Neural cell (in vitro differentiated cells): ENCODE measurements around the gene WHAMM. TPM values are rescaled to one million over a fixed set of nuclear protein-coding genes. Genes with fewer than 3 reads are reported as not detected.

ENCODE experiments used
- H2AFZ ChIP-seq: fragments of 200-600, 300-800 bp; sonication (generic), shearing (Covaris generic); 2 replicates; pipeline ENCODE4 v1.6.0; 2014; ENCODE audit warnings: low read depth, mild to moderate bottlenecking, antibody characterized with exemption, low read length, moderate library complexity
- H3F3A ChIP-seq: fragments of 200-600 bp; shearing (Covaris generic); 2 replicates; pipeline ENCODE4 v1.6.1; 2016; ENCODE audit warnings: mild to moderate bottlenecking, moderate library complexity, mixed read lengths, antibody characterized with exemption, low read length; ENCODE audit not compliant: insufficient read depth, poor library complexity, severe bottlenecking
- H3K27ac ChIP-seq: fragments of 200-600, 300-800 bp; sonication (generic), shearing (Covaris generic); 2 replicates; pipeline ENCODE4 v1.5.1; 2014; ENCODE audit warnings: mild to moderate bottlenecking, low read length, moderate library complexity
- H3K27me3 ChIP-seq: fragments of 300-800, 200-600 bp; sonication (generic), shearing (Covaris generic); 2 replicates; pipeline ENCODE4 v1.6.0; 2014; ENCODE audit warnings: mild to moderate bottlenecking, low read depth, low read length, moderate library complexity; ENCODE audit not compliant: insufficient read depth
- H3K36me3 ChIP-seq: fragments of 300-800, 200-600 bp; sonication (generic), shearing (Covaris generic); 2 replicates; pipeline ENCODE4 v1.5.1; 2014; ENCODE audit warnings: mild to moderate bottlenecking, antibody characterized with exemption, low read length, moderate library complexity; ENCODE audit not compliant: insufficient read depth
- H3K4me2 ChIP-seq: fragments of 300-800, 200-600 bp; sonication (generic), shearing (Covaris generic); 2 replicates; pipeline ENCODE4 v1.6.0; 2014; ENCODE audit warnings: mild to moderate bottlenecking, low read length
- H3K4me3 ChIP-seq: fragments of 300-800, 200-600 bp; sonication (generic), shearing (Covaris generic); 2 replicates; pipeline ENCODE4 v1.5.1; 2014; ENCODE audit warnings: mild to moderate bottlenecking, low read length, moderate library complexity
- H3K79me2 ChIP-seq: fragments of 200-600 bp; shearing (Covaris generic); replicated peaks from 2 replicates; pipeline ENCODE4 v1.6.0; 2014; ENCODE audit warnings: mild to moderate bottlenecking, low read length, moderate library complexity; ENCODE audit not compliant: insufficient read depth
- H3K9ac ChIP-seq: fragments of 300-800, 200-600 bp; sonication (generic), shearing (Covaris generic); 2 replicates; pipeline ENCODE4 v1.6.1; 2016; ENCODE audit warnings: mild to moderate bottlenecking, low read length, mixed read lengths
- H3K9me2 ChIP-seq: fragments of 200-600 bp; shearing (Covaris generic); 2 replicates; pipeline ENCODE4 v1.6.1; 2016; ENCODE audit warnings: mild to moderate bottlenecking, low read length, mixed read lengths; ENCODE audit not compliant: insufficient read depth
- H3K9me3 ChIP-seq: fragments of 200-600, 300-800 bp; sonication (generic), shearing (Covaris generic); 2 replicates; pipeline ENCODE4 v1.6.1; 2016; ENCODE audit warnings: mild to moderate bottlenecking, mixed run types, low read length, moderate library complexity, mixed read lengths
- H4K20me1 ChIP-seq: fragments of 200-600 bp; shearing (Covaris generic); 2 replicates; pipeline ENCODE4 v1.6.1; 2016; ENCODE audit warnings: mild to moderate bottlenecking, mixed run types; ENCODE audit not compliant: insufficient read depth
- EP300 ChIP-seq: fragments of 450-650 bp; conservative IDR thresholded peaks from 2 replicates; pipeline ENCODE4 v1.6.1; 2014; ENCODE audit warnings: antibody characterized with exemption, mild to moderate bottlenecking, moderate library complexity; ENCODE audit not compliant: poor library complexity, severe bottlenecking
- EZH2 ChIP-seq: fragments of 200-600, 300-800 bp; shearing (Covaris generic), sonication (generic); IDR thresholded peaks from 2 replicates; pipeline ENCODE4 v1.6.1; 2014; ENCODE audit warnings: antibody characterized with exemption, low read length, borderline replicate concordance, mild to moderate bottlenecking; ENCODE audit not compliant: insufficient read depth, poor library complexity, severe bottlenecking
- MXI1 ChIP-seq: fragments of 450-650 bp; conservative IDR thresholded peaks from 2 replicates; pipeline ENCODE4 v1.6.1; 2014; ENCODE audit warnings: antibody characterized with exemption, mild to moderate bottlenecking; ENCODE audit not compliant: poor library complexity, severe bottlenecking
- POLR2AphosphoS5 ChIP-seq: IDR thresholded peaks from 2 replicates; pipeline ENCODE4 v1.6.1; 2012
- RAD21 ChIP-seq: fragments of 450-650 bp; conservative IDR thresholded peaks from 2 replicates; pipeline ENCODE4 v1.6.1; 2014; ENCODE audit warnings: antibody characterized with exemption, mild to moderate bottlenecking, moderate library complexity
- SMC3 ChIP-seq: fragments of 450-650 bp; conservative IDR thresholded peaks from 2 replicates; pipeline ENCODE4 v1.6.1; 2014; ENCODE audit warnings: antibody characterized with exemption, mild to moderate bottlenecking, moderate library complexity; ENCODE audit not compliant: poor library complexity
- TAF1 ChIP-seq: IDR thresholded peaks from 2 replicates; pipeline ENCODE4 v1.6.1; 2012; ENCODE audit warnings: low read depth
- polyA plus RNA-seq: library from polyadenylated mRNA; depleted of rRNA; stranded (reverse); fragments of >200 nt; gene quantifications from 2 replicates; pipeline ENCODE4 v1.2.3, GENCODE V29; 2014
- TF ChIP-seq, protein P1 (sequence below): IDR thresholded peaks from 2 replicates; pipeline ENCODE4 v1.6.1; 2012; ENCODE audit warnings: borderline replicate concordance
- TF ChIP-seq, protein P2 (sequence below): fragments of 450-650 bp; IDR thresholded peaks from 2 replicates; pipeline ENCODE4 v1.5.1; 2014; ENCODE audit warnings: antibody characterized with exemption, mild to moderate bottlenecking, moderate library complexity; ENCODE audit not compliant: poor library complexity, severe bottlenecking

Gene WHAMM
- polyA plus RNA-seq, 1 donor from 2014 or later, result 2.8 TPM

DNA sequence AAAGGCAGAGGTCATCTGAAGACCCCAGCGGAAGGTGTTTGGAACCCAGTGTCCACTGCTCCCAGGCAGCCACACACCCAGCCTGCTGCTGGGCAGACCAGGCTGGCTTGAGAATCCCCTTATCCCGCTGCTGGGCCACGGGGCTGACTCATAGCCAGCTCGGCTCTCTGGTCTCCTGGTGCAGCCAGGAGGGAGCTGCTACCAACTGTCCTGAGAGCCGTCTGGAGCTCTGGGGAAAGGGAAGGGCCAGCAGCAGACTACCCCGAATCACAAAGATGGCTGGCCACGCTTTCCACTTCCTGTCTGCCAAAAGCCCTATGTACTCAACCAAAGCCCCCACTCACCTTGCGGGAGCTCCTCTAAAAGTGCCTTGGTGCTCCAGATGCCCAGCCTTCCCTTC, 38.3 kb downstream of the WHAMM start:
- Histone ChIP-seq H3K4me2 (no peak overlapping the region), H3F3A (no peaks in the 10 kb centered on the region), H3K9me3 (no peaks in the 10 kb centered on the region), H2AFZ (no peak overlapping the region), H3K79me2 (no peaks in the 10 kb centered on the region), H4K20me1 (no peaks in the 10 kb centered on the region), H3K9me2 (no peaks in the 10 kb centered on the region), H3K27ac (no peak overlapping the region), H3K4me3 (no peak overlapping the region), H3K36me3 (no peaks in the 10 kb centered on the region), H3K9ac (no peak overlapping the region), H3K27me3 (no peaks in the 10 kb centered on the region)
- TF ChIP-seq EP300 (no peak), TAF1 (no peak), MXI1 (no peak), EZH2 (no peak), SMC3 (no peak), POLR2AphosphoS5 (no peak), RAD21 (no peak)
- TF ChIP-seq, protein P1, sequence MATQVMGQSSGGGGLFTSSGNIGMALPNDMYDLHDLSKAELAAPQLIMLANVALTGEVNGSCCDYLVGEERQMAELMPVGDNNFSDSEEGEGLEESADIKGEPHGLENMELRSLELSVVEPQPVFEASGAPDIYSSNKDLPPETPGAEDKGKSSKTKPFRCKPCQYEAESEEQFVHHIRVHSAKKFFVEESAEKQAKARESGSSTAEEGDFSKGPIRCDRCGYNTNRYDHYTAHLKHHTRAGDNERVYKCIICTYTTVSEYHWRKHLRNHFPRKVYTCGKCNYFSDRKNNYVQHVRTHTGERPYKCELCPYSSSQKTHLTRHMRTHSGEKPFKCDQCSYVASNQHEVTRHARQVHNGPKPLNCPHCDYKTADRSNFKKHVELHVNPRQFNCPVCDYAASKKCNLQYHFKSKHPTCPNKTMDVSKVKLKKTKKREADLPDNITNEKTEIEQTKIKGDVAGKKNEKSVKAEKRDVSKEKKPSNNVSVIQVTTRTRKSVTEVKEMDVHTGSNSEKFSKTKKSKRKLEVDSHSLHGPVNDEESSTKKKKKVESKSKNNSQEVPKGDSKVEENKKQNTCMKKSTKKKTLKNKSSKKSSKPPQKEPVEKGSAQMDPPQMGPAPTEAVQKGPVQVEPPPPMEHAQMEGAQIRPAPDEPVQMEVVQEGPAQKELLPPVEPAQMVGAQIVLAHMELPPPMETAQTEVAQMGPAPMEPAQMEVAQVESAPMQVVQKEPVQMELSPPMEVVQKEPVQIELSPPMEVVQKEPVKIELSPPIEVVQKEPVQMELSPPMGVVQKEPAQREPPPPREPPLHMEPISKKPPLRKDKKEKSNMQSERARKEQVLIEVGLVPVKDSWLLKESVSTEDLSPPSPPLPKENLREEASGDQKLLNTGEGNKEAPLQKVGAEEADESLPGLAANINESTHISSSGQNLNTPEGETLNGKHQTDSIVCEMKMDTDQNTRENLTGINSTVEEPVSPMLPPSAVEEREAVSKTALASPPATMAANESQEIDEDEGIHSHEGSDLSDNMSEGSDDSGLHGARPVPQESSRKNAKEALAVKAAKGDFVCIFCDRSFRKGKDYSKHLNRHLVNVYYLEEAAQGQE, result no peak
- TF ChIP-seq, protein P2, sequence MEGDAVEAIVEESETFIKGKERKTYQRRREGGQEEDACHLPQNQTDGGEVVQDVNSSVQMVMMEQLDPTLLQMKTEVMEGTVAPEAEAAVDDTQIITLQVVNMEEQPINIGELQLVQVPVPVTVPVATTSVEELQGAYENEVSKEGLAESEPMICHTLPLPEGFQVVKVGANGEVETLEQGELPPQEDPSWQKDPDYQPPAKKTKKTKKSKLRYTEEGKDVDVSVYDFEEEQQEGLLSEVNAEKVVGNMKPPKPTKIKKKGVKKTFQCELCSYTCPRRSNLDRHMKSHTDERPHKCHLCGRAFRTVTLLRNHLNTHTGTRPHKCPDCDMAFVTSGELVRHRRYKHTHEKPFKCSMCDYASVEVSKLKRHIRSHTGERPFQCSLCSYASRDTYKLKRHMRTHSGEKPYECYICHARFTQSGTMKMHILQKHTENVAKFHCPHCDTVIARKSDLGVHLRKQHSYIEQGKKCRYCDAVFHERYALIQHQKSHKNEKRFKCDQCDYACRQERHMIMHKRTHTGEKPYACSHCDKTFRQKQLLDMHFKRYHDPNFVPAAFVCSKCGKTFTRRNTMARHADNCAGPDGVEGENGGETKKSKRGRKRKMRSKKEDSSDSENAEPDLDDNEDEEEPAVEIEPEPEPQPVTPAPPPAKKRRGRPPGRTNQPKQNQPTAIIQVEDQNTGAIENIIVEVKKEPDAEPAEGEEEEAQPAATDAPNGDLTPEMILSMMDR, result no peak

DNA sequence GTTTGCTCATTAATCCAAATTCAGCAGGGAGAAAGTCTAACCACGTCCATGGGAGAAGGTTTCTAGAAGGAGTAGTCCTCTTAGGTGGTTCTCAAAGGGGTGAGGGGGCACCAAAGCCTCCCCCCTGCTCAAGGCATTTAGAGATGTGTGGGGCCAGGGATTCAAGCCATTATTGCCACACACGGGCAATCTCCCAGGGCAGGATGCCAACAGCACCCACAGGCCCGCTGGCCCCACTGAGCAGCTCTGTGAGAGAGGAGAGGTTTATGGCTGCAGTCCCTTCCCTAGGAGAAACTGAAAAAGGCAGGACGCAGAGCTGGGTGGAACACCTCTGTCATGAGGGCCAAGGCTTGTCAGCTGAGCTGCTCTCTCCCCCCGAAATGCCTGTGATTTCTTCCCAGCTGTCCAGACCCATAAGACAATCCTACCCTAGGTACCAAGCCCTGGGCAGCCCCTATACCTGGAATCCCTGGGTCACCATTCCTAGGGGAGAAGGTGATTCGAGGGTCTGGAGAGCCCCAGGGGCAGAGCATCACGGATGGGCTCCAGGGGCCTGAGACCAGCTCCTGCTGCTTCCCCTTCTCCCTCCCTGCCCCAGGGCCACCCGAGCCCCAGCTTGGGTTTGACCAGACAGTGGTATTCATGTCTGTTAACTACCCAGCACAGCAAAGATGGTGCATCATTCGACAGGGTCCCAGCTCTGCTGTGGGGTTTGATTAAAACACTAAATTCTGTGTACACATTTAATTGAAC, 39.0 kb downstream of the WHAMM start:
- Histone ChIP-seq H3K4me3 (no peak overlapping the region), H3K9me3 (no peaks in the 10 kb centered on the region), H3K79me2 (no peaks in the 10 kb centered on the region), H3F3A (no peaks in the 10 kb centered on the region), H3K9me2 (no peaks in the 10 kb centered on the region), H3K27ac (no peak overlapping the region), H4K20me1 (no peaks in the 10 kb centered on the region), H3K9ac (no peak overlapping the region), H3K4me2 (no peak overlapping the region), H2AFZ (no peak overlapping the region), H3K27me3 (no peaks in the 10 kb centered on the region), H3K36me3 (no peaks in the 10 kb centered on the region)
- TF ChIP-seq, protein P1, result no peak
- TF ChIP-seq EZH2 (no peak), POLR2AphosphoS5 (no peak), TAF1 (no peak), RAD21 (no peak), EP300 (no peak), MXI1 (no peak), SMC3 (no peak)
- TF ChIP-seq, protein P2, result no peak
